Panc1 (cell line): ENCODE results near the gene FBXW8. TPM values are rescaled to one million over a fixed set of nuclear protein-coding genes. Genes with fewer than 3 reads are reported as not detected.

ENCODE experiments used
- ATAC-seq: fragments of 200-7000 bp; cut with Tn5 transposase; 2 replicates; pipeline ENCODE4 v1.9.1; 2020; ENCODE audit warnings: mild to moderate bottlenecking, moderate library complexity
- BruUV-seq: library from RNA; stranded (reverse); fragments of 400-500 nt; replicated peaks from 2 replicates; lab custom pipeline; 2021; lab: Mats Ljungman, UMichigan
- CTCF ChIA-PET: fragments of 300-600 bp; sonication (Branson Sonifier 250); formaldehyde crosslinking; loops from one replicate; lab custom pipeline; 2022; ENCODE audit warnings: antibody characterized with exemption; lab: Charles Lee
- POLR2A ChIA-PET: fragments of 300-600 bp; sonication (Branson Sonifier 250); formaldehyde crosslinking; loops from one replicate; lab custom pipeline; 2022; ENCODE audit warnings: antibody characterized with exemption; lab: Charles Lee
- DNase-seq: peaks from one replicate; pipeline ENCODE4 v3.0.0-alpha.2; 2010; ENCODE audit warnings: low read depth, low spot score
- H3K27ac ChIP-seq: 2 replicates; pipeline ENCODE4 v1.5.1; 2011; ENCODE audit warnings: mild to moderate bottlenecking, low read length, inconsistent platforms
- H3K27me3 ChIP-seq: fragments of 200-500 bp; sonication (Bioruptor generic); 2 replicates; pipeline ENCODE4 v1.6.0; 2014; ENCODE audit warnings: low read length, inconsistent platforms; ENCODE audit not compliant: control insufficient read depth, insufficient read depth
- H3K36me3 ChIP-seq: fragments of 200-500 bp; sonication (Bioruptor generic); 2 replicates; pipeline ENCODE4 v1.5.1; 2014; ENCODE audit warnings: inconsistent platforms, mild to moderate bottlenecking, low read length, moderate library complexity; ENCODE audit not compliant: control insufficient read depth, insufficient read depth
- H3K4me1 ChIP-seq: 2 replicates; pipeline ENCODE4 v1.5.1; 2011; ENCODE audit warnings: inconsistent platforms, mild to moderate bottlenecking, low read length, moderate library complexity; ENCODE audit not compliant: control insufficient read depth, insufficient read depth
- H3K4me3 ChIP-seq, 2 experiments: 2 replicates each; pipeline ENCODE4 v1.5.1; 2011 to 2012; ENCODE audit warnings: low read depth in 2 of 2, low read length in 2 of 2, mild to moderate bottlenecking in 2 of 2, inconsistent platforms in 1 of 2, moderate library complexity in 1 of 2
- H3K9me3 ChIP-seq: fragments of 200-500 bp; sonication (Bioruptor generic); 2 replicates; pipeline ENCODE4 v1.5.1; 2014; ENCODE audit warnings: low read depth, mild to moderate bottlenecking, inconsistent platforms, low read length, moderate library complexity; ENCODE audit not compliant: control insufficient read depth, insufficient read depth
- POLR2AphosphoS5 ChIP-seq: IDR thresholded peaks from 2 replicates; pipeline ENCODE4 v1.6.1; 2012; ENCODE audit warnings: mild to moderate bottlenecking, low read depth, low read length, moderate library complexity
- SIN3A ChIP-seq: IDR thresholded peaks from 2 replicates; pipeline ENCODE4 v1.6.1; 2012; ENCODE audit warnings: low read depth, mild to moderate bottlenecking, low read length, moderate library complexity, borderline replicate concordance; ENCODE audit not compliant: insufficient read depth
- TCF7L2 ChIP-seq: IDR thresholded peaks from 2 replicates; pipeline ENCODE4 v1.6.1; 2011; ENCODE audit warnings: mild to moderate bottlenecking, low read depth, low read length, inconsistent platforms
- in situ Hi-C: cut with HindIII; loops from 2 replicates; pipeline ENCODE4 v1.10.0; 2016; ENCODE audit warnings: low sequenced_read_pairs, low pct_unique_long_range_greater_than_20kb
- intact Hi-C: fragments of 100-400 bp; cut with micrococcal nuclease; formaldehyde crosslinking; loops from one replicate; pipeline ENCODE4 v1.10.0; 2022; ENCODE audit not compliant: unreplicated experiment
- total RNA-seq: library from RNA; stranded (reverse); gene quantifications from one replicate; pipeline ENCODE4 v1.2.1, GENCODE V29; 2021; ENCODE audit not compliant: unreplicated experiment
- TF ChIP-seq, protein P1 (sequence below): fragments of 450-650 bp; IDR thresholded peaks from 2 replicates; pipeline ENCODE4 v1.5.1; 2017; ENCODE audit warnings: mild to moderate bottlenecking
- TF ChIP-seq, protein P2 (sequence below), 2 experiments: IDR thresholded peaks; 2 replicates each; pipeline ENCODE4 v1.6.1; 2011 to 2012; ENCODE audit warnings: low read depth in 2 of 2, control low read depth in 1 of 2, low read length in 1 of 2, mild to moderate bottlenecking in 1 of 2, moderate library complexity in 1 of 2; ENCODE audit not compliant: insufficient read depth in 1 of 2

Gene FBXW8
- total RNA-seq, 1 experiment from 2014 or later: 18.0 TPM

- no peaks in the 10 kb centered on the region for H3K9me3 ChIP-seq
- in situ Hi-C loops (no loop called here), intact Hi-C loops (no loop called here)
- no peak overlapping the region for H3K4me3 ChIP-seq
- no peaks in the 10 kb centered on the region for H3K36me3 ChIP-seq
- no peaks in the 10 kb centered on the region for H3K27me3 ChIP-seq
- DNase-seq (no peak), ATAC-seq (no peak)
- H3K27ac ChIP-seq: no peak overlapping the region
- BruUV-seq: no TSS peak
- no peak for TF ChIP-seq SIN3A
- TF ChIP-seq TCF7L2: no peak
- no peak for TF ChIP-seq POLR2AphosphoS5
- TF ChIP-seq, protein P1, sequence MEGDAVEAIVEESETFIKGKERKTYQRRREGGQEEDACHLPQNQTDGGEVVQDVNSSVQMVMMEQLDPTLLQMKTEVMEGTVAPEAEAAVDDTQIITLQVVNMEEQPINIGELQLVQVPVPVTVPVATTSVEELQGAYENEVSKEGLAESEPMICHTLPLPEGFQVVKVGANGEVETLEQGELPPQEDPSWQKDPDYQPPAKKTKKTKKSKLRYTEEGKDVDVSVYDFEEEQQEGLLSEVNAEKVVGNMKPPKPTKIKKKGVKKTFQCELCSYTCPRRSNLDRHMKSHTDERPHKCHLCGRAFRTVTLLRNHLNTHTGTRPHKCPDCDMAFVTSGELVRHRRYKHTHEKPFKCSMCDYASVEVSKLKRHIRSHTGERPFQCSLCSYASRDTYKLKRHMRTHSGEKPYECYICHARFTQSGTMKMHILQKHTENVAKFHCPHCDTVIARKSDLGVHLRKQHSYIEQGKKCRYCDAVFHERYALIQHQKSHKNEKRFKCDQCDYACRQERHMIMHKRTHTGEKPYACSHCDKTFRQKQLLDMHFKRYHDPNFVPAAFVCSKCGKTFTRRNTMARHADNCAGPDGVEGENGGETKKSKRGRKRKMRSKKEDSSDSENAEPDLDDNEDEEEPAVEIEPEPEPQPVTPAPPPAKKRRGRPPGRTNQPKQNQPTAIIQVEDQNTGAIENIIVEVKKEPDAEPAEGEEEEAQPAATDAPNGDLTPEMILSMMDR: no peak
- TF ChIP-seq, protein P2, sequence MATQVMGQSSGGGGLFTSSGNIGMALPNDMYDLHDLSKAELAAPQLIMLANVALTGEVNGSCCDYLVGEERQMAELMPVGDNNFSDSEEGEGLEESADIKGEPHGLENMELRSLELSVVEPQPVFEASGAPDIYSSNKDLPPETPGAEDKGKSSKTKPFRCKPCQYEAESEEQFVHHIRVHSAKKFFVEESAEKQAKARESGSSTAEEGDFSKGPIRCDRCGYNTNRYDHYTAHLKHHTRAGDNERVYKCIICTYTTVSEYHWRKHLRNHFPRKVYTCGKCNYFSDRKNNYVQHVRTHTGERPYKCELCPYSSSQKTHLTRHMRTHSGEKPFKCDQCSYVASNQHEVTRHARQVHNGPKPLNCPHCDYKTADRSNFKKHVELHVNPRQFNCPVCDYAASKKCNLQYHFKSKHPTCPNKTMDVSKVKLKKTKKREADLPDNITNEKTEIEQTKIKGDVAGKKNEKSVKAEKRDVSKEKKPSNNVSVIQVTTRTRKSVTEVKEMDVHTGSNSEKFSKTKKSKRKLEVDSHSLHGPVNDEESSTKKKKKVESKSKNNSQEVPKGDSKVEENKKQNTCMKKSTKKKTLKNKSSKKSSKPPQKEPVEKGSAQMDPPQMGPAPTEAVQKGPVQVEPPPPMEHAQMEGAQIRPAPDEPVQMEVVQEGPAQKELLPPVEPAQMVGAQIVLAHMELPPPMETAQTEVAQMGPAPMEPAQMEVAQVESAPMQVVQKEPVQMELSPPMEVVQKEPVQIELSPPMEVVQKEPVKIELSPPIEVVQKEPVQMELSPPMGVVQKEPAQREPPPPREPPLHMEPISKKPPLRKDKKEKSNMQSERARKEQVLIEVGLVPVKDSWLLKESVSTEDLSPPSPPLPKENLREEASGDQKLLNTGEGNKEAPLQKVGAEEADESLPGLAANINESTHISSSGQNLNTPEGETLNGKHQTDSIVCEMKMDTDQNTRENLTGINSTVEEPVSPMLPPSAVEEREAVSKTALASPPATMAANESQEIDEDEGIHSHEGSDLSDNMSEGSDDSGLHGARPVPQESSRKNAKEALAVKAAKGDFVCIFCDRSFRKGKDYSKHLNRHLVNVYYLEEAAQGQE (IDR thresholded peaks at IDR 0.05; ENCODE audit: insufficient read depth in 1 of 2, low read depth in 2 of 2, low read length in 1 of 2): no peak
- no peaks in the 10 kb centered on the region for H3K4me1 ChIP-seq
- ChIA-PET CTCF (no interaction called here), POLR2A (no interaction called here)
These were observed 67.0 kb downstream of the FBXW8 start for GRCh38 chr12:116977465-116978380.

GRCh38 chr12:116978791-116979508, 68.2 kb downstream of the FBXW8 start:
- Histone ChIP-seq H3K4me1 (no peaks in the 10 kb centered on the region), H3K9me3 (no peaks in the 10 kb centered on the region), H3K27me3 (no peaks in the 10 kb centered on the region), H3K4me3 (no peak overlapping the region), H3K27ac (no peak overlapping the region), H3K36me3 (no peaks in the 10 kb centered on the region)
- intact Hi-C loops (no loop called here), in situ Hi-C loops (no loop called here)
- DNase-seq (no peak), ATAC-seq (no peak)
- POLR2A ChIA-PET: interaction anchor here (0.7 kb wide), 1 partner anchor 41 kb away, joined by 21 read pairs; no protein-coding TSS in a partner anchor
- no peak for TF ChIP-seq TCF7L2
- TF ChIP-seq POLR2AphosphoS5: no peak
- TF ChIP-seq, protein P1: no peak
- CTCF ChIA-PET: no interaction called here
- BruUV-seq: no TSS peak
